IPS-NIHi7 (cell line): ENCODE results near the gene FIGLA.
A peak's percentile ranks its signal among the peaks of the same experiment; 100 is the strongest.

Experiments used
- DNase-seq: peaks from one replicate; pipeline ENCODE4 v3.0.0; 2012; ENCODE audit warnings: mixed read lengths; ENCODE audit errors: extremely low spot score

Gene FIGLA

GRCh38 chr2:70790136-70790828, at the start of gene FIGLA:
TSS of gene FIGLA (minus strand) at chr2:70790643. CDS start at chr2:70790638, 5 bp downstream.
- DNase-seq: peak; percentile 59

GRCh38 chr2:70837980-70838925, 47.8 kb upstream of the FIGLA start:
- DNase-seq: no peak

GRCh38 chr2:70835643-70836042, 45.2 kb upstream of the FIGLA start, which contains the start of gene CD207:
TSS of gene CD207 (minus strand) at chr2:70835816. CDS start at chr2:70835776, 40 bp downstream.
- no peak for DNase-seq

- no peak for DNase-seq
Measured at GRCh38 chr2:70834881-70835280, 44.4 kb upstream of the FIGLA start.

GRCh38 chr2:70834106-70834505, 43.7 kb upstream of the FIGLA start:
- DNase-seq: no peak

GRCh38 chr2:70833246-70833645, 42.8 kb upstream of the FIGLA start:
- DNase-seq: no peak

- DNase-seq: no peak
Measured at GRCh38 chr2:70832386-70832785, 41.9 kb upstream of the FIGLA start.

GRCh38 chr2:70831861-70832260, 41.4 kb upstream of the FIGLA start:
- DNase-seq: no peak

GRCh38 chr2:70830366-70830765, 39.9 kb upstream of the FIGLA start:
- DNase-seq: no peak

- no peak for DNase-seq
Measured at GRCh38 chr2:70829916-70830315, 39.5 kb upstream of the FIGLA start.

GRCh38 chr2:70828914-70829824, 38.7 kb upstream of the FIGLA start:
- no peak for DNase-seq

GRCh38 chr2:70828115-70828514, 37.7 kb upstream of the FIGLA start:
- peak; percentile 26 for DNase-seq

- no peak for DNase-seq
Measured at GRCh38 chr2:70827388-70827787, 36.9 kb upstream of the FIGLA start.

- no peak for DNase-seq
Measured at GRCh38 chr2:70826696-70827350, 36.4 kb upstream of the FIGLA start.

GRCh38 chr2:70823249-70823648, 32.8 kb upstream of the FIGLA start:
- DNase-seq: no peak

- DNase-seq: no peak
Measured at GRCh38 chr2:70822843-70823242, 32.4 kb upstream of the FIGLA start.

- no peak for DNase-seq
Measured at GRCh38 chr2:70820499-70820898, 30.1 kb upstream of the FIGLA start, which contains the start of gene CLEC4F. TSS of gene CLEC4F (minus strand) at chr2:70820599. CDS start at chr2:70820523, 76 bp downstream.

- DNase-seq: no peak
Measured at GRCh38 chr2:70817284-70817954, 27.0 kb upstream of the FIGLA start.

GRCh38 chr2:70816726-70817125, 26.3 kb upstream of the FIGLA start:
- no peak for DNase-seq
